HG02623 (cell line): ENCODE results near the gene KMO.
A peak's percentile ranks its signal among the peaks of the same experiment; 100 is the strongest.

ENCODE experiments used
- ATAC-seq: cut with Tn5 transposase; IDR thresholded peaks from one replicate; pipeline ENCODE4 v1.9.1; 2021; ENCODE audit warnings: moderate library complexity; ENCODE audit not compliant: unreplicated experiment

Gene KMO

DNA sequence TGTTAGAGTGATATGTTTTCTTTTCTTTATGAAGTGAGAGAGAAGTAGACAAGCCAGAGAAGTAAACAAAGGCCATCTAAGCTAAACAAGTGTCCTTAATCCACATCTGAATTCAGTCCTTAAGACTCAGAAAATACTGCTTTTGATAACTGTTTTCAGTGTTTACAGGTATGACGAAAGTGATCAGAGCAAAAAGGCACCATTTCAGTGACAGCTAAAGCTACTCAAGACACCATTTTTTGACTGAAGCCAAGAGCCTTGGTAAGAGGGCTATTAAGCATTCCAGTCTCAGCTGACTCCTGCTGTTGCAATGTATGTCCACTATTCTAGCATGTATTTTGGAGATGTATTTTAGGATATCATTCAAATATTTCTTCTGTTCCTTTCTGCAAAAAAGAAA lies 4.1 kb downstream of the KMO start:
- no peak for ATAC-seq

DNA sequence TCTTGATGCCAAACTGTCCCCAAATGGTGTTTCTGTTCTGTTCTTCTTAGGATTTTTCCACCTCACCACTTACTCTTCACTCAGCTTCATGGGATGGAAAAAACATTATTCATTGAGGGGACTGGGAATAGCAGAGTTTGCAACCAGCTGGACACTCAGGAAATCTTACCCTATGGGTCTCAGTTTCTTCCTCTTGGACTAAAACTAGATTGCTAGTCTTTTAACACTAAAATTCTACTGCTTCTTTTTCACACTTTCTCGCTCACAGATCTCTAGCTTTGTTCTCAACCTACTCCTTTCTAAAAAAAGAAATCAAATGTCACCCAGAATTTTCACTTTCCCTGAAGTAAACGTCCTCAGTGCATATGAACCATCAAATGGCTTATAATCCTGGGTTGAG lies 4.8 kb downstream of the KMO start:
- ATAC-seq: no peak

DNA sequence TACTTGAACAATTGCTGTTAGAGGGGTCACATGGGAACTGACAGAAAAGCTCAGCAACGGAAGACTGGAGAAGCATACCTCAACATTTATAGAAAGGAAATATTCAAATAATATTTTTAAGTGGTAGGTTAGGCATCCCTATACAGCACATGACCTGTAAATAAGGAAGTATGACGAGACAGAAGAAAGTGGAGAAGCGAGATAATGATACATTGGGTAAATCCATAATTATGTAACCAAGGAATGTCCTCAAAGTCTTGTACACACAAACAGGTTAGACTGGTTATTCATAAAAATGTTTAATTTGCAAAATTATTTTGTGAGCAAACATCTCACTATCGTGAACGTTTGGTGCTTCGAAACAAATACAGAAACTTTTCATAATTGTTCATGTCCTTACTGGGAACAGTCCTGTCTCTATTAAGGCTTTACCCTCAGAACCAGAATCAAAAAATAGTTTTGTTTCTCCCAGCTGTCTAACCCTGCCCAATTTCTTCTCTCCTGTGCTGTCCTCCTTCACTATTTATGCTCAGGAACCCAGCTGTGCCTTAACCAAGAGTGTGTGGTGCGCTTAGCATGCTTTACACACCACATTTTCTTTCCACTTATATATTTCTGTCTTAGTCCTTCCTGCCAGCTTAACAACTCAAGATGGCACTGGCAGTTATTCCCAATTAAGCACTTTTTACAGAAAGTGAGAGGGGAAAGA lies 10.2 kb downstream of the KMO start:
- no peak for ATAC-seq

DNA sequence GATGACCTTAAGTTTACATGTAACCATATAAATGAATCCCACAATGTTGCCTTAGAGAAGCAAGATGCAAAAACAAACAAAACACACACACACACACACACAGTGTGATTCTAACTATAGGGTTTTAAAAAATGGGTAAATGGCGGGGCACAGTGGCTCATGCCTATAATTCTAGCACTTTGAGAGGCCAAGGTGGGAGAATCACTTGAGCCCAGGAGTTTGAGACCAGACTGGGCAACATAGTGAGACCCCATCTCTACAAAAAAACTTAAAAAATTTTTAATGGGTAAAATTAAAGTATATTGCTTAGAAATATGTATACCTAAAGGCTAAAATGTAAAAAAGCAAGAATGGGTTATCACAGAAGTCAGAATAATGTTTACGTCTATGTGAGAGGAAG lies 15.8 kb downstream of the KMO start:
- no peak for ATAC-seq

DNA sequence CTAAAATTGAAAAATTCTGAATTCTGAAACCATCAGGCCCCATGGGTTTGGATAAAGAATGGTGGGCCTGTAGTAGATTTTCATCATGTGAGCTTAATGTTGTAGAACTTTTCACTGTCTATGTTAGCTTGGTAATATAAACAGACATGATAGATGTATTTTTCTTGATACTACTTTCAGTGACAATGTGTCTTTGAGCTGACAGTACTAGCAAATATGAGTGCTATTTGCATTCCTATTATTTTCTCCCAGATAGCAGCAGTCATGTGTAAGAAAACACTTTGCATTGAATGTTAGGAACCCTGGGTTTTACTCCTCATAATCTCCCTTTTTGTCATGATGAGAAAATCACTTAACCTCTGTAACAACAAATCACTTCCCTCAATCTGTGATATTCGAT lies 18.1 kb downstream of the KMO start:
- ATAC-seq: no peak

DNA sequence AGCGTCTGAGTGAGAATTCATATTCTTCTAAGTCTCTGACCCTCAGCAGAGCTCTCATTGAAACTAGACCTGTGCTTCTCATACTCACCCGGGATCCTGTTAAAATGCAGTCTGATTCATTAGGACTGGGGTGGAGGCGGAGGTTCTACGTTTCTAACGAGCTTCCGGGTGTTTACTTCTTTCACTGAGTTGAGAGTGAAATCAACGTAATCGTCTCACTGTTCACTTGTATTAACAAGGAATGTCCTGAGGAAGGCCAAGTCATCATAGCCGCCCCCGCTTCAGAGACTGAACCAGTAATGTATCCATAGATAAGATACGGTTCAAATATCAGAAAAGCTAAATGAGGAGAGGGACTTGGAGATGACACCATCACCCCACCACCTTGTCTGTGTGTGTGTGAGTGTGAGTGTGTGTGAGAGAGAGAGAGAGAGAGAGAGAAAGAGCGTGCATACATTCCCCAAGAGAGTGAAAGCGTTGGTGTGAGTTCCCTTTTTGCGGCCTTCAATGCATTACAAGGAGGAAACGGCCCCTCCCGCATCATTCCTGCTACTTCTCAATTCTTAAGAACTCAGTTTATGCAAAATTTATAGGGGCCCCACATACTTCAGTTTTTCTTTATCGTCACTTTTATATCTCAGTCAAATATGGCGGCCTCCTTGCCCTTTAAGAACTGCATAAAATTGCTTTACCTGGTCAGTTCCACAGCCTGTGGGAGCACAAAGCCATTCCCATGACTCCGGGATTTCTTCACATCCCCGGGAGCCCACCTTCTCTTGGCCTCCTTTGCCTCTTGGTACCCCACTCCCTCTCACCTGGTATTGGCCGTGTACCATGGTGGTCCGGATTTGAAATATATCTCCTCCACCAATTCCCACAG lies 19.8 kb downstream of the KMO start:
- peak; percentile 81 for ATAC-seq

DNA sequence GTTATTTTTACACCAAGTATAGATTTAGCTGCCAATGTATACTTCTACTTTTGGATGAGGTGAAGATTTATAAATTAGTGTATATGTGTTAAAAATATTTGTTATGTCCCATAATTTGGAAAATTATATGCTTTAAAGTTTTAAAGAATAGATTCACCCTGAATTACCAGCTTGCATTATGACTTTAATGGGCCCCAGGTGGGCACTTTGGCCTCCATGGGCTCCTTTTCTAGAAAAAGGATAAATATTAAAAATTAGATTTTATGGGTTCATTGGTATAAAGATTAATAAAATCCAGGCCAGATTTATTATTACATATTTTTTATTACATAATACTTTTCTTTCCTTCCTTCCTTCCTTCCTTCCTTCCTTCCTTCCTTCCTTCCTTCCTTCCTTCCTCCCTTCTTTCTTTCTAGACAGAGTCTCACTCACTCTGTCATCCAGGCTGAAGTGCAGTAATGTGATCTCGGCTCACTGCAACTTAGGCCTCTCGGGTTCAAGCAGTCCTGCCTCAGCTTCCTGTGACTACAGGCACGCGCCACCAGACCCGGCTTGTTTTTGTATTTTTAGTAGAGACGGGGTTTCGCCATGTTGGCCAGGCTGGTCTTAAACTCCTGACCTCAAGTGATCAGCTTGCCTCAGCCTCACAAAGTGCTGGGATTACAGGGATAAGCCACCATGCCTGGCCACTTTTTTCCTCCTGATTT lies 21.9 kb downstream of the KMO start:
- no peak for ATAC-seq

DNA sequence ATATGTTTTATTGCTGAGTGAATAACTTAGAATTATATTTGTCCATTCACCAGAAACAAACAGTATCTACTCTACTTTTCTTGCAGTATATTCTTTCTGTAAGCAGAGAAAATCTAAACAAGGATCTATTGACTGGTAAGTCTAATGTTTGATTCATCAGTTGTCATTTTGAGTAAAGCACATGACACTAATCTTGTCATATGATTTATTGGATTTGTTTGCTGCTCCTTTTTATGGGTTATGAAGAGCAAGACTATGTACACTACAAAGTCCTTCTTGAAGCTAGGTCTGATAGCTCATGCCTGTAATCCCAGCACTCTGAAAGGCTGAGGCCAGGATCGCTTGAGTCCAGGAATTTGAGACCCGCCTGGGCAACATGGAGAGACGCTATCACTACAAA lies 23.3 kb downstream of the KMO start:
- no peak for ATAC-seq

DNA sequence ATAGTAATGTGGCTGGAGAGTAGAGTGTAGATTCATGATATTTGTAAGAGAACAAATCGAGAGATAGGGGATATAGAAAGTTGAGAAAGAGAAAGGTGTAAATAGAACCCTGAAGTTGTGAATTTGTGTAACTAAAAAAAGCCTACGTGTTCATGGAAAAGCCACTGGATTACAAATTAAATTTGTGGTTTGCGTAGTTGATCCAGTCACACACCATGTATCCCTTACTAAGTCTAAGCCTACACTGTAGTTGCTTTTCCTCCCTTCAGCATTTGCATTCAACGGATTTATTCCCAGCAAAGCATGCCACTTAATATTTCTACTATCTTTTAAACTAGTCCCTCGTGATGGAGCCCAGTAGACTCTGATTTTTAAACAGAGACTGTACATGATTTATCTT lies 24.9 kb downstream of the KMO start:
- no peak for ATAC-seq

DNA sequence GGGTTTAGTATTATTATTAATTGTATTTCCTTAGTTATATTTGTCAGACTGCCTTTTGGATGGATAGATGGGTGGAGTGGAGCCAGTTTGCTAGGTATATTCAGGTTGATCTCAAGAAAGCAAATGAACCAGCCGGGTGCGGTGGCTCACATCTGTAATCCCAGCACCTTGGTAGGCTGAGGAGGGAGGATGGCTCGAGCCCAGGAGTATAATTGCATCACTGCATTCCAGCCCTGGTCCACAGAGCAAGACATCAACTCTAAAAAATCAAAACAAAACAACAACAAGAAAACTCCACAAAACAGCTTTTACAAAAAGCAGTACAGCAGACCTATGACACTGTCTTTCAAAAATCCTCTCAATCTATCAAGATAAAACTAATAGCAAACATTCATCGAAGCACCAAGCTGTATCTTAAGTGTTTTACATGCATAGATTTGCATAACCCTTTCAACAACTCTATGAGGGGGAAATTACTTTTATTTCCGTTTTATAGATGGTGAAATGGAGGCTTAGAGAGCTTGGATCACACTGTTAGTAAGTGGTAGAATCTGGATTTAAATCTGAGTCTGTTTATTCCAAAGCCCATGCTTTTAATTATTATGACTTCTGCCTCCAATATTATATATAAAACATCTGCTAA lies 25.5 kb downstream of the KMO start:
- no peak for ATAC-seq

DNA sequence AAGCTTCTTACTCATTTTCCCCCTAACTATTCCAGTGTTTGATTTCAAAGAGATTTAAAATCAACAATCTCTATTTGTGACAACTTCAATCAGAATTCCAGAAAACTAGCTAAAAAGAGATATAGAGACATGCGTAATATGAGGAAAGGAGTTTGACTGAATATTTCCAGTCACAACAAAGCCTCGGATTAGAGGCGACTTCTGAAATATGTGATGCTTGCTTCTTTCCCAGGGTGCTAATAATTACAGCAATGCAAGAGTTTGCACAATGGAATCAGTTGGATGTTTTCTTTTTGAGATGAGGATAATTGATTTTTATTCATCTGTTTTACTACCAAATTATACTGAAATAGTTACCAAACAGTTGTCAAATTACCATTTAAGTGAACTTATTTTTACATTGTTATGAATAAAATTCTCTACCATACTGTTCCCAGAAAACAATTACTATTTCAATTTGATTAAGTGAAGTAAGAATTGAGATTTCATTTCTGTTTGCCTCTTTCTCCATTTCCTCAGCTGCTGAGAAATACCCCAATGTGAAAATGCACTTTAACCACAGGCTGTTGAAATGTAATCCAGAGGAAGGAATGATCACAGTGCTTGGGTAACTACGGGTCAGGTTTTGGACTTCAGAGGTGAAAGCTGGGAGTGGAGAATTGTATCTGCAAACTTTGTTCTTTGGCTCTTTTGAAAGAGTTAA lies 28.1 kb downstream of the KMO start:
- no peak for ATAC-seq

DNA sequence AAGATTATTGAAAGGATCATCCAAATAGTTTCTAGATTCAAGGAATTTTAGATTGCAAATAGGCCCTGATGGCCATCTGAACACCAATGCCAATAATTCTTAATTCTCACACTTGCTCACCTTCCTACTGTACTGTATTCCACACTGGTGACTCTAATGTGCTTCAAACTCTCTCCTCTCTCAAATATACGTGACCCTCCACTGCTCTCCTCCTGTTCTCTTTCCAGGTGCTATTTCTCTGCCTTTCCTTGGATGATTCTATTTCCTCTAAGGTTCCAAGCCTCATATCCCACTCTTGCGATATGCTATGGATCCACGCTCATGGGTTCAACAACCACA lies 28.6 kb downstream of the KMO start:
- ATAC-seq: no peak

DNA sequence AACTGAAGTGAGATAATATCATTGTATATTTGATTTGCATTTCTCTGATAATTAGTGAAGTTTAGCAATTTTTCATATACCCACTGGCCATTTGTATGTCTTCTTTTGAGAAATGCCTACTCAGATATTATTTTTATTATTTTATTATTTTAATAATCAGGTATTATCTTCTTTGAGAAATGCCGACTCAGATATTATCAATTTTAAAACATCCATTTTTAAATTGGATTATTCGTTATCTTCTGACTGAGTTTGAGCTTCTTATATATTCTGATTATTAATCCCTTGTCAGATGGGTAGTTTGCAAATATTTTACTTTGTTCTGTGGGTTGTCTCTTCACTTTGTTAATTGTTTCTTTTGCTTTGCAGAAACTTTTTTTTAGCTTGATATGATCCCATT lies 37.7 kb downstream of the KMO start:
- ATAC-seq: no peak

DNA sequence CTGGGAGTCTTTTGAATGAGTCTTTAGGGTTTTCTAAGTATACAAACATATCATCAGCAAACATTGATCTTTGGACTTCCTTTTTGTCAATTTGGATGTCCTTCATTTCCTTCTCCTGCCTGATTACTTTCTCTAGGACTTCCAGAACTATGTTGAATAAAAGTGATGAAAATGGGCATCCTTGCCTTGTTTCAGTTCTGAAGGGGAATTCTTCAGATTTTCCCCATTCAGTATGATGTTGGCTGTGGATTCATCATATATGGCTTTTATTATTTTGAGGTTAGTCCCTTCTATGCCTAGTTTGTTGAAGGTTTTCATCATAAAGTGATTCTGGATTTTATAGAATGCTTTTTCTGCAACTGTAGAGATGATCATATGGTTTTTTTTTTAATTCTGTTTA lies 42.0 kb downstream of the KMO start:
- no peak for ATAC-seq

DNA sequence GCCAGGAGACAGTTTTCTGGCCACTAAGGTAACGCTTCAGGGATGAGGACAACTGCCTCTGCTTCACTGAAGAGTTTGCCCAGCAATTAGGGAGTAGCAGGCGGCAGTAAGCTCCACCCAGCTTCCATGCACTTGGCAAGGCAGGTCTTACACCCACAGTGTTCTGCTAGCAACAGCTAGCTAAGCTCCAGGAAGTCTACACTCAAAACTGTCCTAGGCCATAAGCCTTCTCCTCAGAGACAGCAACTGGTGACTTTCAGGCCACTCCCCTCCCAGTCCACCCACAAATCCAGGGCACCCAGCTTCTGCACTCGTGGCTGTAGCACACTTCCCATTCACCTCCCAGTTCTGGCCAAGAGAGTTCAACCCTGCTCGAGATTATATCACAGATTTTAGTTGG lies 47.3 kb downstream of the KMO start:
- ATAC-seq: no peak

DNA sequence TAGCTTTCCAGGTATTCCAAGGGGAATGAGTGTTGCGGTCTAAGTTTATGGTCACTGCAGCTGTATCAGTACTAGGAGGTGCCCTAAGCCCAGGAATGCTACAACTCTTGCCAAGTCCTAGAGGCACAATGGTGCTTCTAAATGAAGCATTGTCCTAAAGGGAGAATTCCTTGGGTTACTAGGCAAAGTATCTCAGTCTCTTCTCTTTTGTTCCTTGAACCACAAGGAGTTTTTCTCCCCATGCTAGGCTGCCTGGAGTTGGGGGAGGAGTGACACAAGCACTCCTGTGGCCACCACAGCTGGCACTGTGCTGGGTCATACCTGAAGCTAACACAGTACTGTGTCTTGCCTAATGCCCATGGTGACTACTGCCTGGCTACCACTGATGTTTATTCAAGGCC lies 50.7 kb downstream of the KMO start:
- no peak for ATAC-seq

DNA sequence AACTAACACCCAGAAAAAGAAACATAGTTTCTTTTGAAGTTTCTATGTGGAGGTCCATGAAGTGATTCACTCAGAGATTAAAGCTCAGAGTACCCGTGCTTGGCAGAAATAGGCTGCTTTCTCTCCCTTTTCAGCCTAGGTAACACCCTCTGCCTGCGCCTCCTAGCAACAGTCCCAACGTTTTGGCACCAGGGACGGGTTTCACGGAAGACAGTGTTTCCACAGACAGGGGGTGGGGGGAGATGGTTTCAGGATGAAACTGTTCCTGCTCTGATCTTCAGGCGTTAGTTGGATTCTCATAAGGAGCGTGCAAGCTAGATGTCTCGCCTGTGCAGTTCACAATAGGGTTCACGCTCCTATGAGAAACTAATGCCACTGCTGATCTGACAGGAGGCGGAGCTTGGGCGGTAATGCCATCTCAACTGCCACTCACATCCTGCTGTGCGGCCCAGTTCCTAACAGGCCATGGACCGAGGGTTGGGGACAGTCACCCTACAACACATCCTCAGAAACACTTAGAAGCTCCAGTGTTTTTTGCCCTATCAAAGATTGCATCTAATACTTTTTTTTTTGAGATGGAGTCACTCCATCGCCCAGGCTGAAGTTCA lies 54.8 kb downstream of the KMO start:
- no peak for ATAC-seq

DNA sequence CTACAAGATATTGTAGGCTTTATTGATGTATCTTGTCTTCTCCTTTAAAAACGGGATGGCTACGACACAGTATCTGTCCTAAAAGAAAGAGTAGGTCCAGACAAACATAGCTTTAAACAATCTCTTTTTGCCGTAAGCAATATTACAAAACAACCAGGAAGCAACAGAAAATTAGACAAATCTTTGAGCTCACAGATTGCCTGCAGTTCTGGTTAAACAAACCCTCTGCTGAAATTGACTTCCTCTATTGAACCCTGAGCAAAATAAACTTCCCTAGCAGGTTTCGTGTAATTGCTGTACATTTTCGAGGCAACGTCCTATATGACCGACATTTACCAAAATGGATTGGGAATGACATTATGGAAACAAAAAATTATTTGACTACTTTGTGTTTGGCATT lies 57.3 kb downstream of the KMO start:
- ATAC-seq: no peak

DNA sequence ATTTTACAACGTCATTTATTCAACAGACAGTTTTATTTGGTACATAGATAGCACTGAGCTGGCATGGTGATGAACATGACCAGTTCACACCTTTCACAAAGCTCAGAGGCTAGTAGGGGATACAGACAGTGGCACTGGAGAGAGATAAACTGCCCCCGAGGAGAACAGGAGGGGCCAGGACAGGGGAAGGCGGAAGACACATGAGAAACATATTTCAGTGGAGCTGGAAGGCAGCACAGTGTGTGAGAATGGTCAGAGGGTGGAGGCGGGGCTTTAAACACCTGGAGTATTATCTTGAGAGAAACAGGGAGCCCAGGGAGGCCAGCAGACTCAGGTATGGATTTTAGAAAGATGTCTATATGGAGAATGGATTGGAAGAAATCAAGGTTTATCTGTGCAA lies 58.5 kb downstream of the KMO start:
- no peak for ATAC-seq

DNA sequence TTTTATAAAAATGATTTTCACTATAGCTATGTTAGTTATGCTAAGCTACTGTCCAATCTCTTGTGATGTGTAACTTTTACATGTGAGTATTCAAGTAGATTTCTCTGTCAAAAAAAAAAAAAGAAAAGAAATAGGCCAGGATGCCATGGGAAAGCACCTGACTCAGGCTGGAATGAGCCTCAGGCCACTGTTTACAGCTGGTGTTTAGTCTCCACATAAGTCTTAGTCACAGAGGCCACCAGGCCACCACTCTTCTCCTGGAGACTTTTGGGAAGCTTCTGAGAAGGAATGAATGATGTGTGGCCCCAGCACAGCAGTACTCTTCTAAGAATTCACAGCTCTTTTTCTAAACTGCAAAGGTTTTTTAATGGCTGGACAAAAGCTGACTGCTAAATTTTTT lies 59.1 kb downstream of the KMO start:
- ATAC-seq: no peak

DNA sequence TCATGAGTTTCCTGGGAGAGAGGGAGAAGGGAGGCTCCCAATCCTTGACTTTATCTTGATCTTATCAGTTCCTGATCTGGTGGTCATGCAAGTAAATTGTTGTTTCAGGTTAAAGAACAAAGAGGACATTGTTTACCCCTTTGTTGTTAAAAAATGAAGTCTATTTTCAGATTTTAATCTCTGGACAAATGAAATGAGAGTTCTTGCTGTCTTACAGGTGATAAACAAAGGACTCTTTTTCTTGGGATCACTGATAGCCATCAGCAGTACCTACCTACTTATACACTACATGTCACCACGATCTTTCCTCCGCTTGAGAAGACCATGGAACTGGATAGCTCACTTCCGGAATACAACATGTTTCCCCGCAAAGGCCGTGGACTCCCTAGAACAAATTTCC lies 59.6 kb downstream of the KMO start:
- no peak for ATAC-seq
